ENCODE measurements around the gene CLDND1. TPM values are rescaled to one million over a fixed set of nuclear protein-coding genes. Genes with fewer than 3 reads are reported as not detected.

The CLDND1 gene
- total and polyA plus RNA-seq, 10 of the 15 experiments (the other 5 are each of a cell fraction or from before 2014, with no cell fraction given): 97.8 to 225 (median 152) TPM

GRCh38 chr3:98563661-98564281, 41.1 kb upstream of the CLDND1 start:
- FAIRE-seq: no peak
- Histone ChIP-seq H3K4me3 (peak overlapping the region; percentile 57), H3K9ac (ENCODE audit: control insufficient read depth, insufficient read depth, low read length) (peak overlapping the region; percentile 99), H4K20me1 (ENCODE audit: control insufficient read depth, insufficient read depth) (no peaks in the 10 kb centered on the region), H3K36me3 (ENCODE audit: control insufficient read depth in 2 of 2, insufficient read depth in 2 of 2, low read length in 1 of 2) (no peaks in the 10 kb centered on the region), H3K4me2 (ENCODE audit: control insufficient read depth, insufficient read depth) (peak overlapping the region; percentile 99), H3K27me3 (replicated peaks in 1 of 2; ENCODE audit: control insufficient read depth in 2 of 2, insufficient read depth in 2 of 2, low read length in 1 of 2) (no peaks in the 10 kb centered on the region), H3K79me2 (ENCODE audit: control insufficient read depth, insufficient read depth, low read length) (peaks cover 88% of the 10 kb centered on the region), H2AFZ (ENCODE audit: control insufficient read depth, low read depth, low read length) (no peak overlapping the region), H3K4me1 (ENCODE audit: control insufficient read depth, insufficient read depth, low read length) (peaks cover 46% of the 10 kb centered on the region), H3K27ac (ENCODE audit: control insufficient read depth, insufficient read depth) (peak overlapping the region; percentile 100), H3K9me3 (replicated peaks; ENCODE audit: control insufficient read depth, insufficient read depth, low read length) (no peaks in the 10 kb centered on the region; the same call in 2 of the 3 replicates)
- intact Hi-C loops (cut with micrococcal nuclease; ENCODE audit: unreplicated experiment) (loop anchor here (1.0 to 2.0 kb wide), 4 partner anchors 7 to 203 kb away; no protein-coding TSS in a partner anchor), in situ Hi-C loops (cut with MboI) (loop anchor here (5.0 kb wide), 1 partner anchor 36 kb away; no protein-coding TSS in a partner anchor)
- peak; percentile 40 for ATAC-seq
- ChIA-PET SMC1A (ENCODE audit: uncharacterized antibody, unreplicated experiment) (interaction anchor here (0.6 to 23.6 kb wide), 13 partner anchors 10 to 338 kb away, joined by 3 to 603 read pairs (median 8); partner anchors contain the start of genes CLDND1, CPOX and GPR15), RAD21 (ENCODE audit: unreplicated experiment) (interaction anchor here (0.6 to 20.2 kb wide), 15 partner anchors 8 to 118 kb away, joined by 3 to 511 read pairs (median 5); partner anchors contain the start of genes CLDND1 and GPR15), CTCF (interaction anchor here (0.6 to 3.2 kb wide), 13 partner anchors 9 to 220 kb away, joined by 3 to 24 read pairs (median 4); partner anchors contain the start of genes CLDND1, CPOX and GPR15), POLR2A (interaction anchor here (0.6 to 23.2 kb wide), 11 partner anchors 9 to 41 kb away, joined by 3 to 350 read pairs (median 9); partner anchors contain the start of genes CLDND1 and GPR15)
- BruUV-seq (replicated peaks): no TSS peak
- 0% methylated on average over 4 of the region's 4 CpGs for WGBS (ENCODE audit: insufficient coverage, insufficient replicate concordance, low lambda C conversion rate, missing lambda C conversion rate)
- DNase-seq (ENCODE audit: low read depth, low spot score): no peak
- TF ChIP-seq BACH1 (IDR thresholded peaks at IDR 0.05; ENCODE audit: borderline replicate concordance): no peak
- TF ChIP-seq SUPT20H (IDR thresholded peaks at IDR 0.05; ENCODE audit: borderline replicate concordance, control insufficient read depth, low read depth, low read length): no peak
- TF ChIP-seq ZNF384 (IDR thresholded peaks at IDR 0.05; ENCODE audit: borderline replicate concordance, low read depth, low read length): peak; percentile 79; the same call in 1 of the 2 replicates
- 0 out of 2 replicates have a peak, but pooled peaks have one; percentile 27 for TF ChIP-seq TARDBP (IDR thresholded peaks at IDR 0.05; ENCODE audit: borderline replicate concordance)
- peak; percentile 96 for TF ChIP-seq DPF2 (IDR thresholded peaks at IDR 0.05)
- TF ChIP-seq RELA (IDR thresholded peaks at IDR 0.05; ENCODE audit: borderline replicate concordance, partially characterized antibody): peak; percentile 66
- no peak; the same call in 1 of the 2 replicates for TF ChIP-seq YY1 (IDR thresholded peaks at IDR 0.05; ENCODE audit: low read depth, low read length)
- TF ChIP-seq PAX5 (IDR thresholded peaks at IDR 0.05; ENCODE audit: borderline replicate concordance, low read depth, low read length): no peak; the same call in 1 of the 2 replicates
- no peak for TF ChIP-seq ZNF592 (IDR thresholded peaks at IDR 0.05)
- TF ChIP-seq, protein P1, sequence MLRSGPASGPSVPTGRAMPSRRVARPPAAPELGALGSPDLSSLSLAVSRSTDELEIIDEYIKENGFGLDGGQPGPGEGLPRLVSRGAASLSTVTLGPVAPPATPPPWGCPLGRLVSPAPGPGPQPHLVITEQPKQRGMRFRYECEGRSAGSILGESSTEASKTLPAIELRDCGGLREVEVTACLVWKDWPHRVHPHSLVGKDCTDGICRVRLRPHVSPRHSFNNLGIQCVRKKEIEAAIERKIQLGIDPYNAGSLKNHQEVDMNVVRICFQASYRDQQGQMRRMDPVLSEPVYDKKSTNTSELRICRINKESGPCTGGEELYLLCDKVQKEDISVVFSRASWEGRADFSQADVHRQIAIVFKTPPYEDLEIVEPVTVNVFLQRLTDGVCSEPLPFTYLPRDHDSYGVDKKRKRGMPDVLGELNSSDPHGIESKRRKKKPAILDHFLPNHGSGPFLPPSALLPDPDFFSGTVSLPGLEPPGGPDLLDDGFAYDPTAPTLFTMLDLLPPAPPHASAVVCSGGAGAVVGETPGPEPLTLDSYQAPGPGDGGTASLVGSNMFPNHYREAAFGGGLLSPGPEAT (IDR thresholded peaks at IDR 0.05; ENCODE audit: low read depth): peak; percentile 100
- peak; percentile 74 for TF ChIP-seq IKZF1 (conservative IDR thresholded peaks at IDR 0.05)
- no peak for TF ChIP-seq NRF1 (conservative IDR thresholded peaks at IDR 0.05; ENCODE audit: low read depth, low read length)
- no peak for TF ChIP-seq HDGF (IDR thresholded peaks at IDR 0.05)
- TF ChIP-seq RUNX3 (IDR thresholded peaks at IDR 0.05; ENCODE audit: low read length): peak; percentile 99
- TF ChIP-seq RBBP5 (conservative IDR thresholded peaks at IDR 0.05): no peak
- peak; percentile 33; the same call in 1 of the 2 replicates for TF ChIP-seq MLLT1 (IDR thresholded peaks at IDR 0.05)
- TF ChIP-seq POU2F2 (IDR thresholded peaks at IDR 0.05; ENCODE audit: borderline replicate concordance, low read depth, low read length): peak; percentile 67; the same call in 2 of the 3 replicates
